RPMI7951 (cell line): Measurements from ENCODE around the gene EMX2. TPM values are rescaled to one million over a fixed set of nuclear protein-coding genes. Genes with fewer than 3 reads are reported as not detected.

Experiments used
- DNase-seq: peaks from one replicate; pipeline ENCODE4 v3.0.0-alpha.2; 2012; ENCODE audit warnings: low read depth
- total RNA-seq: library from RNA; depleted of rRNA; stranded (reverse); fragments of >200 nt; shearing (Covaris generic); gene quantifications from 2 replicates; pipeline ENCODE4 v1.2.3, GENCODE V29; 2014

EMX2 gene
- total RNA-seq, 1 experiment from 2014 or later = not detected

DNA sequence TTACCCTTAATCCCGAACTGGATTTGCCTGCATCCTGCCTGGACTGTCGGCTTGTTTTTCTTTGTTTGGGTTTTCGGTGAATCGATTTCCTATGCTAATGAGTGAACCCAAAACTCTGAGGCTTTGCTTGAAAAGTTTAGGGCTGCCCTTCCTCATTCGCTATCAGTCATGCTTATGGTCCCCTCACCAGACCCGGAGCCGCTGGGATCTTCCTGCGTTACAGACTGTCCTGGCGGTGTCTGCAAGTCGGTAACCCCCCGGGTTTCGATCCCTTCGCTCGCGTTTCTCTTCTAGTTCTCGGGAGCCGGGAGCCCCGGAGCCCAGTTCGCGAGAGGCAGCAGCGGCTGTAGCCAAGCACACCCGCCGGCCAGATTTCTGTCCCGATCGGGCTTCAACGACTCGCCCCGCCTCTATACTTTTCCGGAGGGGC lies 2.2 kb downstream of the EMX2 start:
- DNase-seq = no peak

GRCh38 chr10:117545141-117546019 lies 2.8 kb downstream of the EMX2 start:
- DNase-seq = no peak

DNA sequence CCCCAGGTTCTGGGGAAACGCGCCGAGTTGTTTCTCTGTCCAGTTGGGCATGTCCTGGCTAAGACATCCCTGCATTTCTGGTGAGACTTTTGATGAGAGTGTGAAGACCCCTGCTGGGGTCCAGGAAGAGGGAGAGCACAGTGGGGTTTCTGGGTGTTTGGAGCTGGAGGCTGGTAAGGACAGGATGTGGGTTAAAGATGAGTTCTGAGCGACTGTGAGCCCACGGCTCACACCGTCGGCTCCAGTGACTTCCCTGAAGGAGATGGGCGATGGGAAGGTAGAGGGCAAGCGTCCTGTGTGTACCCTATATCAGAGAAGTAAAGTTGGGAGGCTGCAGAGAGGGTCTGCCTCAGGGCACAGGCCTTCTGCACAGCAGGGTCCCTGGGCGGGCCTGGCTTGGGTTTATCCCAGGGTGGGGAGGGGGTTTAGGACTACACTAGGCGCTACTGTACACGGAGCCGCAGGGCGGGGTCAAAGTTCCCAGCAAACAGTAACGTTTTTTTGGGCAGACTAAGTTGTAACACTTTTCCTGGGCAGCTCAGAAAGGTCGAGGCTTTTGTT lies 3.6 kb downstream of the EMX2 start:
- DNase-seq = no peak

GRCh38 chr10:117546581-117547015 lies 4.1 kb downstream of the EMX2 start:
- no peak for DNase-seq

GRCh38 chr10:117547016-117547715 lies 4.6 kb downstream of the EMX2 start:
- no peak for DNase-seq

DNA sequence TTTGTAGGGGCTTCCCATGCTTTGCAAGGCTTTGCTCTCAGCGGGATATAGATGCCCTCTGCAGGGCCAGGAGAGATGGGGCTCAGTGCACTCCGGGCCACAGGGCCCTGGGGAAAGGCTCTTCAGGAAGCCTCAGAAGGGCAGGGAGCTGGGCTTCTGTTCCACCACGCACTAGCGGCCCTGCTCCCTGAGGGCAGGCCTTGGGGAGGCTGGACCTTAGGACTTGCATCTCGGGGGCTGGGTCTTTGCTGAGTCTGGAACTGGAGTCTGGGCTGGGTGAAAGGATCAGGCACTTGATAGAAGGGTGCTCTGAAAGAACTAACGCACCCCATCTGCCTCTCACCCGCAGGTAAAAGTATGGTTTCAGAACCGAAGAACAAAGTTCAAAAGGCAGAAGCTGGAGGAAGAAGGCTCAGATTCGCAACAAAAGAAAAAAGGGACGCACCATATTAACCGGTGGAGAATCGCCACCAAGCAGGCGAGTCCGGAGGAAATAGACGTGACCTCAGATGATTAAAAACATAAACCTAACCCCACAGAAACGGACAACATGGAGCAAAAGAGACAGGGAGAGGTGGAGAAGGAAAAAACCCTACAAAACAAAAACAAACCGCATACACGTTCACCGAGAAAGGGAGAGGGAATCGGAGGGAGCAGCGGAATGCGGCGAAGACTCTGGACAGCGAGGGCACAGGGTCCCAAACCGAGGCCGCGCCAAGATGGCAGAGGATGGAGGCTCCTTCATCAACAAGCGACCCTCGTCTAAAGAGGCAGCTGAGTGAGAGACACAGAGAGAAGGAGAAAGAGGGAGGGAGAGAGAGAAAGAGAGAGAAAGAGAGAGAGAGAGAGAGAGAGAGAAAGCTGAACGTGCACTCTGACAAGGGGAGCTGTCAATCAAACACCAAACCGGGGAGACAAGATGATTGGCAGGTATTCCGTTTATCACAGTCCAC lies 5.4 kb downstream of the EMX2 start:
- no peak for DNase-seq

GRCh38 chr10:117549100-117549585 lies 6.6 kb downstream of the EMX2 start:
- DNase-seq = no peak

- no peak for DNase-seq
Measured at GRCh38 chr10:117550076-117550475, 7.5 kb downstream of the EMX2 start.

DNA sequence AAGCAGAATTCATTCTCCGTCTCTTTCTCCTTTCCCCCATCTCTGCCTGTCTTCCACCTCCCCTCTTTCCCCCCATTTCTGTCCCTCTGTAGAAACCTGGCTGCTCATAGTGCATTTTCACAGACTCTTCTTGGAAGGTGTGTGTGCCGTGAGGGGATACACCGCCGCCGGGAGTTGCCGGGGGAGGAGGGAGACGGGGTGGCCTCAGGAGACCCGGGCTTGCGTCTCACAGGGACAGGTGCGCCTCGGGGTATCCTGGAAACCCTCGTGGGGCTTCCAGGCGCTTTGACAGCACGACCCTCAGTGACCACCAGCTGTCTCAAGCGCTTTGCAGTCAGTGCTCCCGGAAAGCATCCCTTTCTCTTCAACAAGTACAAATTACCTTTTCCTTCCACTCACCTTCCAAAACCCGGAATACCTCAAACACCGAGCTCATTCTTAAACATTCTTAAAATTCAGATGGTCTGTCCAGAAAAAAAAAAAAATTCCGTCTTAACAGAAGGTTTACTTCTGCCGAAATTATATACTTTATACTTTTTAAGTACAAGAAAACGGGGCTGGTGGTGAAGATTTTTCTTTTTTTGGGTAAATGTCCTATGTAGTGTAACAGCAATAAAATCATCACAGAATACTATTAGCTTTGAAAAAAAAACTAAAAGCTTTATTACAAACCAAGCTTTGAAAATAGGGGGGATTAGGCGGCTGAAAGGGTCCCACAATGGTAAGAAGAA lies 8.2 kb downstream of the EMX2 start:
- DNase-seq = no peak

DNA sequence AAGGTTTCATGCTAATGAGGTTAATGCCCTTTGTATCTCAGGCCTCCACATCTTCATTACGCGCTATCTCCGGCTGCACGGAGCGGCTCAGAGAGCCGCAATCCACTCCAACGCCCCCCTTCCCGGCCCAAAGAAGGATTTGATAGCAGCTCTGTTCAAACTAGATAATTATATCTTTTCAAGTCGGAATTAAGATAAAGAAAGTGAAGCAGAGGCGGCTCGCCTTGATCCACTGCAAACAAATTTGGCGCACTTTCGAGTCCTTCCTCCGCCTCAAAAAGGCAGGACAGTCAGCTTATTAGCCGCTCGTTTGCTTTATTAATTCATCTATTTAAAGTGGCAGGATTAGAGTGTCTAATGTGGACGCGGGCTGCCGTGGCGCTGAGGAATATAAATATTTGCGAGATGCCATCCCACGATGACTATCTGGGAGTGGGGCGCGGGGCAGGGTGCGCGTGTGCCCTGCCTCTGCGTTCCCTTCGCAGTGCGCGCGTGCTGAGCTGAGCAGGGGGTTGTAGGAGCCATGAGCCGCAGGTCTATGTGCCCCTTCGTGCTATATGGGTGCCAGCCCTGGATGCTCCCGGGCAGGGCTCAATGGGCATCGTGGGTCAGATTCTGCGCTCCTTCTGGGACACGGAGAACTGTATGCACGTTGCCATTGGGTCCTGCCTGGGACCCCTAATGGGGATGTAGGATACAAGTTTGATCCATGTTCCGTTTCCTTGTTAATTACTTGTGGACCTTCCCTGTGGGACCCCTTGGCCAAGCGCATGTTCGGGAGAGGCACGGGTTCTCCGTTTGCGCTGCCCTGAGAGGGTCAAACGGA lies 9.0 kb downstream of the EMX2 start:
- no peak for DNase-seq

GRCh38 chr10:117552156-117552631 lies 9.6 kb downstream of the EMX2 start:
- DNase-seq = no peak

DNA sequence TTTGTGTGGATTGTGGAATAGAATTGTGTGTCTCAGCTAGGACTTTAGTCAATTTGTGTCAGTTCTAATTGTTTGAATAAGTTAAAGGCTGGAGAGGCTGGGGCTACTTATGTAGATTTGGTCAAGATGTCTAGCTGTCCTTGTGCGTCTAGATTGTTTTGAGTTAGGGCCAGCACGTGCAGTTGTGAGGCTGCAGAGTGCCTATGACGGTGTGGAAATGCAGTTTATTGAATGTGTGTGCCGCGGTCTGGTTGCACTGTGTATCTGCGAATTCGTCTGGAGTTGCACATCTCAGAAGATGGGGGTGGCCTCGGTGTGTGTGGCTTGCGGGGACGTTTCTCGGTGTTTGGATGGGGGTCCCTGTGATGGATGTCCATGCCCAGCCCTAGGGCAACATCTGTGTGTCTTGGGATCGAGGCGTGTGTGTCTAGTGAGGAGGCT lies 10.2 kb downstream of the EMX2 start:
- DNase-seq = no peak

DNA sequence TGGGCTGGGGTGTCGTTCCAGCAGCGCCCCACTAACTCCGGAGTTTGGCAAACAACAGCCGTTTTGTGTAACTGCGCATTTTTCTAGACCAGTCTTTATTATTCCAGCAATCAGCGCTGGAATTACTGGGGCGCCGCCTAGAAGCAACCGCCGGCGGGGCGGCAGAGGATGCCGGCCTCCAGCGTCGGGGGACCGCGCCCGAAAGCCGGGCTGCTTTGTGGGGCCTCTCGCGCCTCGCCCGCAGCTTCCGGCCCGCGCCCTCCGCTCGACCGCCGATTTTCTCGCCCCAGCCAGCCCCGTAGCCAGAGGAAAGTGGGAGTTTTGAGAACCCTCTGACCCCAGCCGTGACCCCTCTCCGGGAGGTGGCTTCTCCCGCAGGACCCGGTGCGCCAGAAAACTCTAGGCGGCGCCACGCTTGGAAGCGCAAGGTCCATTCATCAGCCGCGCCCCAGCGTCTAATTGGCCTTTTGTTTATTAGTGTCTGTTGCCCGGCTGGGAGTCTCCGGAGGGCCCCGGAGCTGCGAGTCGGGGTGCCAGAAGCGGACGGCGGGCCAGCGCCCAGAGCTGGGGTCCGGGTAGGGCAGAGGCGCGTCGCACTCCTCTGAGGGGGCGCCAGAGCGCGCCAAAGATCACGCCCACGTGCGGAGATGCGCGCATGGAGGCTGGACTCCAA lies 10.7 kb downstream of the EMX2 start:
- no peak for DNase-seq

DNA sequence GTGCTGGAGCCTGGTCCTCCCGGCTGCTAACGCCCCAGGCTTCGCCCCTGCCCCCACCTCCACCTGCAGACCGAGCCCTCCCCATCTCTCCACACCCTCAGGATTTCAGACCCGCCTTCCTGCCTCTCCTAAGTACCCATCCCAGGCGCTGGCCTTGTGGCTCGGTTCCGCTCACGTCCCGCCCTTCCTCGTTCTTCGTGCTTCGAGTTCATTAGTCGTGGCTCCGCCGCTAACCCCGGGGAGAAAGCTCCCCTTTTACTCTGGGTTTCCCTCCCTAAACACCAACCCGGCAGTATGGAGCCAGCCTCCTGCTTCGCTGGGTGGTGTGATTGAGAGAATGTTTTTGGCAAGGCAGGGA lies 11.2 kb downstream of the EMX2 start:
- no peak for DNase-seq

- no peak for DNase-seq
Measured at GRCh38 chr10:117554241-117554814, 11.8 kb downstream of the EMX2 start.

GRCh38 chr10:117555017-117555416 lies 12.5 kb downstream of the EMX2 start:
- no peak for DNase-seq

DNA sequence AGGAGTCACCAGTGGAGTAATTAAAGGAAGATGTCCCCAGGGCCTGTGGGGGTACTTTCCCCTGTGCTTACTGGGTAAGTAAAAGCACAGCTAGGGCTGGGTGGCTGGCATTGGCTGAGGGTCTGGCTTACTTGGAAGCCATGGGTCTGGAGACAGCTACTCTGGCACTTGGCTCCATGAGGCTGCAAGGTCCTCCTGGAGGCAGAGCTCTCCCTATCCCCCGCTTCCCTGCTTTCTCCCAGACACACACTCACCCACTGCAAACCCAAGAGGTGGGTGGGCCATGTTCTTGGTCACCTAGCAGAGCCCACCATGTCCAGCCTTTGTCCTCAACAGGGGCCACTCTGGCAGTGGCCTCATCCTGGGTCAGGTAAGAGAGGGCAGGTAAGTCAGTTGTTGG lies 13.3 kb downstream of the EMX2 start:
- no peak for DNase-seq

DNA sequence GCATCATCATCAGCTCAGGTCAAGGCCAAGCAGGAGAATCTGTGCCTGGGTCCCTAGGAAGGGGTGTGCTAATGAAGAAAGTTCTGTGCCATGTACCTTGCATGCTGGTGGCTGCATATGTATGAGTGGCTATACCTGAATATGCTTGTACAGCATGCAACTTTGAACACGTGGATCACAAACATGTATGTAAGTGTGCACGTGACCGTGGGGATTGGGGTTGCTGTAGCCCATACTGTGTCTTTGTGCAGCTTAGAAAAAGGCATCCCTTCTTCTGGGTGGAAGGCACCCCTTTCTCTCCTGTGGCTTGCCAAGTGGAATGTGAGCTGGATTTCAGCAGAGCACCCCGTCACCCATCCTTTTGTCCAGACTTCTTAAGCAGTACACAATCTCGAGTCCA lies 13.8 kb downstream of the EMX2 start:
- no peak for DNase-seq

GRCh38 chr10:117559712-117560111 lies 17.2 kb downstream of the EMX2 start:
- DNase-seq = no peak
